HFFc6 (cell line): ENCODE data around the gene PDIA4. TPM values are rescaled to one million over a fixed set of nuclear protein-coding genes. Genes with fewer than 3 reads are reported as not detected.
"Not testable (repeated sequence)": the region's sequence is repeated elsewhere in the genome, so short reads cannot be mapped to it uniquely, and the experiment has no call there.

Experiments
- DNase-seq: peaks from one replicate; pipeline ENCODE4 v3.0.0-alpha.2; 2018
- H3K27ac Mint-ChIP-seq: 2 replicates; pipeline ENCODE4 v1.8.0; 2020; ENCODE audit warnings: mild to moderate bottlenecking, mixed read lengths
- H3K27me3 Mint-ChIP-seq: 2 replicates; pipeline ENCODE4 v1.8.0; 2021; ENCODE audit warnings: mild to moderate bottlenecking, moderate library complexity, mixed read lengths; ENCODE audit not compliant: insufficient read depth
- H3K36me3 Mint-ChIP-seq: 2 replicates; pipeline ENCODE4 v1.8.0; 2021; ENCODE audit warnings: low read depth, mixed read lengths
- H3K4me1 Mint-ChIP-seq: 2 replicates; pipeline ENCODE4 v1.8.0; 2020; ENCODE audit warnings: low read depth, mixed read lengths
- H3K4me3 Mint-ChIP-seq: 2 replicates; pipeline ENCODE4 v1.8.0; 2020; ENCODE audit warnings: mild to moderate bottlenecking, moderate library complexity, mixed read lengths
- H3K9me3 Mint-ChIP-seq: 2 replicates; pipeline ENCODE4 v1.8.0; 2020; ENCODE audit warnings: mild to moderate bottlenecking, mixed read lengths
- CTCF ChIP-seq: fragments of 200-600 bp; sonication (generic); IDR thresholded peaks from 2 replicates; pipeline ENCODE4 v1.5.0; 2021; ENCODE audit warnings: antibody characterized with exemption, mild to moderate bottlenecking
- total RNA-seq, 6 experiments: library from RNA; stranded (reverse); fragmentation: NEBNext Ultra II Directional; extraction: Animal tissue kit (Norgen Biotek cat#: 25700); gene quantifications; 2 replicates in 1 of 6; 3 replicates in 5 of 6; pipeline ENCODE4 v1.2.3, GENCODE V29; 2021

PDIA4 gene
- total RNA-seq, 6 experiments from 2014 or later = 185 to 210 (median 200) TPM

- no peak for TF ChIP-seq CTCF
- H3K36me3 Mint-ChIP-seq = no peaks in the 10 kb centered on the region
- H3K27ac Mint-ChIP-seq = no peak overlapping the region
- H3K4me1 Mint-ChIP-seq = peaks cover 37% of the 10 kb centered on the region
- H3K27me3 Mint-ChIP-seq = peaks cover 6% of the 10 kb centered on the region
- peak overlapping the region; percentile 95 for H3K4me3 Mint-ChIP-seq
- H3K9me3 Mint-ChIP-seq = no peaks in the 10 kb centered on the region
- no peak for DNase-seq
These were observed 41.6 kb downstream of the PDIA4 start for GRCh38 chr7:148986742-148987009.

GRCh38 chr7:148983200-148984146 lies 44.8 kb downstream of the PDIA4 start:
- peak; percentile 83 for DNase-seq
- Mint-ChIP-seq H3K27ac (peak overlapping the region; percentile 84), H3K9me3 (peaks cover 4% of the 10 kb centered on the region; the same call in 1 of the 2 replicates), H3K36me3 (no peaks in the 10 kb centered on the region), H3K4me1 (peaks cover 31% of the 10 kb centered on the region), H3K4me3 (peak overlapping the region; percentile 97), H3K27me3 (peaks cover 6% of the 10 kb centered on the region)
- TF ChIP-seq CTCF = no peak

- no peaks in the 10 kb centered on the region for H3K36me3 Mint-ChIP-seq
- peak overlapping the region; percentile 56 for H3K27ac Mint-ChIP-seq
- peak overlapping the region; percentile 97 for H3K4me3 Mint-ChIP-seq
- peak; percentile 21 for DNase-seq
- H3K4me1 Mint-ChIP-seq = peaks cover 29% of the 10 kb centered on the region
- no peak for TF ChIP-seq CTCF
- H3K27me3 Mint-ChIP-seq = peaks cover 6% of the 10 kb centered on the region
- H3K9me3 Mint-ChIP-seq = peaks cover 4% of the 10 kb centered on the region; the same call in 1 of the 2 replicates
These were observed 45.6 kb downstream of the PDIA4 start for GRCh38 chr7:148982654-148983199.

- no peak for DNase-seq
- no peak for TF ChIP-seq CTCF
- Mint-ChIP-seq H3K36me3 (no peaks in the 10 kb centered on the region), H3K4me3 (no peak overlapping the region), H3K27ac (no peak overlapping the region), H3K9me3 (peaks cover 4% of the 10 kb centered on the region; the same call in 1 of the 2 replicates), H3K4me1 (peaks cover 21% of the 10 kb centered on the region), H3K27me3 (peaks cover 11% of the 10 kb centered on the region)
These were observed 48.5 kb downstream of the PDIA4 start for GRCh38 chr7:148979827-148980226.

GRCh38 chr7:148979072-148979471 lies 49.2 kb downstream of the PDIA4 start:
- H3K9me3 Mint-ChIP-seq, H3K27ac Mint-ChIP-seq, H3K4me3 Mint-ChIP-seq, DNase-seq, H3K36me3 Mint-ChIP-seq: not testable (repeated sequence)
- TF ChIP-seq CTCF = peak; percentile 30; the same call in 1 of the 2 replicates
- peaks cover 11% of the 10 kb centered on the region for H3K27me3 Mint-ChIP-seq
- H3K4me1 Mint-ChIP-seq = peaks cover 14% of the 10 kb centered on the region
